DOHH2 (cell line): ENCODE measurements around the gene RNF19B.
"Not testable (repeated sequence)": the region's sequence is repeated elsewhere in the genome, so short reads cannot be mapped to it uniquely, and the experiment has no call there.

ENCODE experiments used
- H3F3A ChIP-seq: fragments of 200-600 bp; sonication (generic), shearing (Covaris generic); 2 replicates; pipeline ENCODE4 v1.6.0; 2016; ENCODE audit warnings: antibody characterized with exemption, mild to moderate bottlenecking; ENCODE audit not compliant: control insufficient read depth, insufficient read depth
- H3K27ac ChIP-seq: fragments of 200-600 bp; sonication (generic); 2 replicates; pipeline ENCODE4 v1.5.1; 2014; ENCODE audit warnings: low read depth, mild to moderate bottlenecking, low read length, moderate library complexity
- H3K27me3 ChIP-seq: fragments of 200-600 bp; sonication (generic); 2 replicates; pipeline ENCODE4 v1.6.1; 2014; ENCODE audit warnings: mild to moderate bottlenecking, low read length, mixed read lengths; ENCODE audit not compliant: control insufficient read depth
- H3K36me3 ChIP-seq: fragments of 200-600 bp; sonication (generic); 2 replicates; pipeline ENCODE4 v1.6.1; 2014; ENCODE audit warnings: mild to moderate bottlenecking, low read length, moderate library complexity, mixed read lengths; ENCODE audit not compliant: control insufficient read depth
- H3K4me1 ChIP-seq: fragments of 200-600 bp; sonication (generic); 2 replicates; pipeline ENCODE4 v1.6.1; 2014; ENCODE audit warnings: mild to moderate bottlenecking, low read length, mixed read lengths; ENCODE audit not compliant: control insufficient read depth
- H3K4me2 ChIP-seq: fragments of 200-600 bp; sonication (generic); 2 replicates; pipeline ENCODE4 v1.6.0; 2014; ENCODE audit warnings: mild to moderate bottlenecking, low read length, moderate library complexity
- H3K4me3 ChIP-seq: fragments of 200-600 bp; sonication (generic); 2 replicates; pipeline ENCODE4 v1.5.1; 2014; ENCODE audit warnings: mild to moderate bottlenecking, low read length, mixed read lengths
- H3K79me2 ChIP-seq: fragments of 200-600 bp; sonication (generic); 2 replicates; pipeline ENCODE4 v1.6.1; 2014; ENCODE audit warnings: mild to moderate bottlenecking, low read length, mixed read lengths; ENCODE audit not compliant: control insufficient read depth
- H3K9me2 ChIP-seq: fragments of 200-600 bp; sonication (generic); replicated peaks from 2 replicates; pipeline ENCODE4 v1.6.1; 2014; ENCODE audit warnings: mild to moderate bottlenecking, low read length, mixed read lengths; ENCODE audit not compliant: control insufficient read depth
- H3K9me3 ChIP-seq: fragments of 200-600 bp; sonication (generic); 2 replicates; pipeline ENCODE4 v1.6.1; 2014; ENCODE audit warnings: antibody characterized with exemption, low read length, mixed read lengths; ENCODE audit not compliant: control insufficient read depth, insufficient read depth
- H4K20me1 ChIP-seq: fragments of 200-600 bp; sonication (generic); 2 replicates; pipeline ENCODE4 v1.6.0; 2014; ENCODE audit warnings: low read depth, mild to moderate bottlenecking, antibody characterized with exemption, low read length, moderate library complexity; ENCODE audit not compliant: control insufficient read depth, insufficient read depth
- EZH2phosphoT487 ChIP-seq: fragments of 200-600 bp; sonication (generic); IDR thresholded peaks from 2 replicates; pipeline ENCODE4 v1.6.1; 2017; ENCODE audit warnings: borderline replicate concordance, mild to moderate bottlenecking, antibody characterized with exemption, low read length, moderate library complexity, mixed read lengths
- TF ChIP-seq, protein P1 (sequence below): fragments of 200-600 bp; sonication (generic); IDR thresholded peaks from one replicate; pipeline ENCODE4 v1.5.1; 2014; ENCODE audit warnings: antibody characterized with exemption, mild to moderate bottlenecking, low read depth, low read length; ENCODE audit not compliant: poor library complexity, severe bottlenecking

RNF19B gene

DNA sequence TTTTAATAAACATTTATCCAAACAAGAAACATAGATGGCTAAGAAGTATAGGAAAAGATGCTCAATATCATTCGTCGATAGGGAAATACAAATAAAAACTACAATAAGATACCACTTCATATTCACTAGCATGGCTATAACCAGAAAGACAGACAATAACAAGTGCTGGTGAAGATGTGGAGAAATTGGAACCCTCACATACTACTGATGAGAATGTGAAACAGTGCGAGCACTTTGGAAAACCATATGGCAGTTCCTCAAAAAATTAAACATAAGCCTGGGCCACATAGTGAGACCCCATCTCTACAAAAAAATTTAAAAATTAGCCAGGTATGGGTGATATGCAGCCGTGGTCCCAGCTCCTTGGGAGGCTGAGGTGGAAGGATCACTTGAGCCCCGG, 54.3 kb downstream of the RNF19B start:
- peaks cover 11% of the 10 kb centered on the region; the same call in 1 of the 2 replicates for H3K27me3 ChIP-seq
- no peaks in the 10 kb centered on the region for H3K36me3 ChIP-seq
- H3K27ac ChIP-seq: no peak overlapping the region
- no peaks in the 10 kb centered on the region for H3K4me1 ChIP-seq
- no peaks in the 10 kb centered on the region for H3K9me3 ChIP-seq
- H3K9me2 ChIP-seq: no peaks in the 10 kb centered on the region
- H3K4me2 ChIP-seq: no peak overlapping the region
- no peaks in the 10 kb centered on the region for H4K20me1 ChIP-seq
- no peaks in the 10 kb centered on the region for H3K79me2 ChIP-seq
- no peak for TF ChIP-seq EZH2phosphoT487
- H3F3A ChIP-seq: no peaks in the 10 kb centered on the region
- no peak overlapping the region for H3K4me3 ChIP-seq

DNA sequence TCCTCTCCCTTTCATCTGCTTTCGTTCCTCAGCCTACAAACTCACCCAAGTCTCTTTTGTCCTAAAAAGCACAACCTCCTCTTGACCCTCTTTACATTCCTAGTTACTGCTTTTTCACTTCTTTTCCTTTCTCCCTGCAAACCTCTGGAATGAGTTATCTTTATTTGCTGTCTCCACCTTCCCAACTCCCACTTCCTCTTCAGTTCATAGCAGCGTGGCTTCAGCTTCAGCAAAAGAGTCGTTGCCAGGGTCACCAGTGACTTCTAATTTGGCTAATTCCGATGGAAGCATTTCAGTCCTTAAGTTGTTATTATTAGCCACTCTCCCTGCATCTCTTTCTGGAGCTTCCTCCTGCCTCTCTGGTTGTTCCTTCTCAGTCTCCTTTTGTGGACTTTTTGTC, 57.2 kb downstream of the RNF19B start:
- H3K4me2 ChIP-seq: no peak overlapping the region
- TF ChIP-seq EZH2phosphoT487: no peak
- TF ChIP-seq, protein P1, sequence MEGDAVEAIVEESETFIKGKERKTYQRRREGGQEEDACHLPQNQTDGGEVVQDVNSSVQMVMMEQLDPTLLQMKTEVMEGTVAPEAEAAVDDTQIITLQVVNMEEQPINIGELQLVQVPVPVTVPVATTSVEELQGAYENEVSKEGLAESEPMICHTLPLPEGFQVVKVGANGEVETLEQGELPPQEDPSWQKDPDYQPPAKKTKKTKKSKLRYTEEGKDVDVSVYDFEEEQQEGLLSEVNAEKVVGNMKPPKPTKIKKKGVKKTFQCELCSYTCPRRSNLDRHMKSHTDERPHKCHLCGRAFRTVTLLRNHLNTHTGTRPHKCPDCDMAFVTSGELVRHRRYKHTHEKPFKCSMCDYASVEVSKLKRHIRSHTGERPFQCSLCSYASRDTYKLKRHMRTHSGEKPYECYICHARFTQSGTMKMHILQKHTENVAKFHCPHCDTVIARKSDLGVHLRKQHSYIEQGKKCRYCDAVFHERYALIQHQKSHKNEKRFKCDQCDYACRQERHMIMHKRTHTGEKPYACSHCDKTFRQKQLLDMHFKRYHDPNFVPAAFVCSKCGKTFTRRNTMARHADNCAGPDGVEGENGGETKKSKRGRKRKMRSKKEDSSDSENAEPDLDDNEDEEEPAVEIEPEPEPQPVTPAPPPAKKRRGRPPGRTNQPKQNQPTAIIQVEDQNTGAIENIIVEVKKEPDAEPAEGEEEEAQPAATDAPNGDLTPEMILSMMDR: no peak
- no peaks in the 10 kb centered on the region for H3F3A ChIP-seq
- H3K4me3 ChIP-seq: no peak overlapping the region
- no peaks in the 10 kb centered on the region for H3K9me3 ChIP-seq
- no peaks in the 10 kb centered on the region for H3K79me2 ChIP-seq
- H3K27ac ChIP-seq: no peak overlapping the region
- H3K9me2 ChIP-seq: no peaks in the 10 kb centered on the region
- no peaks in the 10 kb centered on the region for H3K36me3 ChIP-seq
- H4K20me1 ChIP-seq: no peaks in the 10 kb centered on the region
- peaks cover 21% of the 10 kb centered on the region for H3K27me3 ChIP-seq
- H3K4me1 ChIP-seq: no peaks in the 10 kb centered on the region

DNA sequence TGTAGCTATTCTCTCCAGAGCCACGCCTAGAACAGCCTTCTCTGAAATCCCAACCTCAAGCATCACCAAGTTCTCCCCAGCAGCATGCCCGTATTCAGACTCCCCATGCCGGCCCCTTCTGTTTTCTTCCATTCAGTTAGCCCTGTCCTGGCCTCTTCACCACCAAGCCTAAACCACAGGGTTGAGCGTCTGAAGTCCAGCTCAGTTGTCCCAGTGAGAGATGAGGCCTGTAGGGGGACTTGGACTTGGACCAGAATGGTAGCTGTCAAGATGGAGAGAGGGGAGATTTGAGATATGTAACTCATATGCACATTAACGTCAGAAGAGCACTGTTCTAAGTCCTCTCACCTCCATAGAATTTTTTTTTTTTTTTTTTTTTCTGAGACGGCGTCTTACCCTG, 58.0 kb downstream of the RNF19B start:
- no peaks in the 10 kb centered on the region for H3K36me3 ChIP-seq
- no peak overlapping the region for H3K27ac ChIP-seq
- H3K9me2 ChIP-seq: no peaks in the 10 kb centered on the region
- 0 out of 2 replicates have a peak, but pooled peaks cover under 1% of the 10 kb centered on the region for H3K4me1 ChIP-seq
- H3K4me3 ChIP-seq: no peak overlapping the region
- H4K20me1 ChIP-seq: no peaks in the 10 kb centered on the region
- H3K79me2 ChIP-seq: no peaks in the 10 kb centered on the region
- H3K4me2 ChIP-seq: no peak overlapping the region
- TF ChIP-seq EZH2phosphoT487: no peak
- TF ChIP-seq, protein P1: no peak
- no peaks in the 10 kb centered on the region for H3K9me3 ChIP-seq
- peaks cover 27% of the 10 kb centered on the region for H3K27me3 ChIP-seq
- H3F3A ChIP-seq: no peaks in the 10 kb centered on the region

DNA sequence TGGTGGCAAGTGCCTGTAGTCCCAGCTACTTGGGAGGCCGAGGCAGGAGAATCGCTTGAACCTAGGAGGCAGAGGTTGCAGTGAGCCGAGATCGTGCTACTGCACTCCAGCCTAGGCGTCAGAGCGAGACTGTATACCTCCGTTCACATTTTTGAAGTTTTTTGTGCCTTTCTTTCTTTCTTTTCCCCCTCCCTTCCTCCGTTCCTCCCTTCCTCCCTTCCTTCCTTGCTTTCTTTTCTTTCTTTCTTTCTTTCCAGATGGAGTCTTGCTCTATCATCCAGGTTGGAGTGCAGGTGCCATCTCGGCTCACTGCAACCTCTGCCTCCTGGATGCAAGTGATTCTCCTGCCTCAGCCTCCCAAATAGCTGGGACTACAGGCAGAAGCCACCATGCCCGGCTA, 59.0 kb downstream of the RNF19B start:
- not testable (repeated sequence) for H3K4me2 ChIP-seq, H3K36me3 ChIP-seq, H4K20me1 ChIP-seq, H3K4me3 ChIP-seq, H3K9me2 ChIP-seq, H3K9me3 ChIP-seq, H3K4me1 ChIP-seq, H3K27ac ChIP-seq, H3K79me2 ChIP-seq, H3F3A ChIP-seq
- H3K27me3 ChIP-seq: peaks cover 35% of the 10 kb centered on the region
